K562 (cell line): ENCODE measurements around the gene TNPO2. TPM values are rescaled to one million over a fixed set of nuclear protein-coding genes. Genes with fewer than 3 reads are reported as not detected.

Experiments used
- ARHGAP35 ChIP-seq: fragments of 450-650 bp; IDR thresholded peaks from 2 replicates; pipeline ENCODE4 v1.6.1; 2018; ENCODE audit not compliant: partially characterized antibody
- CHD4 ChIP-seq: fragments of 200-600 bp; sonication (generic); IDR thresholded peaks from 3 replicates; pipeline ENCODE4 v1.6.1; 2012; ENCODE audit warnings: low read depth, mild to moderate bottlenecking, mixed read lengths, low read length, inconsistent platforms; ENCODE audit not compliant: insufficient read depth, insufficient replicate concordance, poor library complexity, severe bottlenecking
- HDAC3 ChIP-seq: fragments of 450-650 bp; IDR thresholded peaks from 2 replicates; pipeline ENCODE4 v1.6.1; 2018; ENCODE audit warnings: borderline replicate concordance, mild to moderate bottlenecking, moderate library complexity; ENCODE audit not compliant: partially characterized antibody
- IRF9 ChIP-seq: fragments of 450-650 bp; IDR thresholded peaks from 2 replicates; pipeline ENCODE4 v1.6.1; 2016; ENCODE audit warnings: missing biosample characterization, missing genetic modification characterization
- KAT2B ChIP-seq: IDR thresholded peaks from one replicate; pipeline ENCODE4 v1.6.1; 2012; ENCODE audit warnings: low read depth, mild to moderate bottlenecking, control low read depth, inconsistent platforms, low read length, moderate library complexity
- LEF1 ChIP-seq: fragments of 450-650 bp; IDR thresholded peaks from 2 replicates; pipeline ENCODE4 v1.6.1; 2016; ENCODE audit warnings: mild to moderate bottlenecking
- NCOA1 ChIP-seq: fragments of 450-650 bp; IDR thresholded peaks from 2 replicates; pipeline ENCODE4 v1.6.1; 2016; ENCODE audit warnings: low read depth
- NONO ChIP-seq, 2 experiments: fragments of 200-400 bp in 1 of 2; fragments of 450-650 bp in 1 of 2; formaldehyde crosslinking in 1 of 2; IDR thresholded peaks; 2 replicates each; pipeline ENCODE4 v1.6.1; 2017; ENCODE audit warnings: low read depth in 2 of 2, mild to moderate bottlenecking in 2 of 2, moderate library complexity in 2 of 2, low read length in 1 of 2
- PATZ1 ChIP-seq: fragments of 250-450 bp; sonication (Bioruptor Pico); IDR thresholded peaks from 2 replicates; pipeline ENCODE4 v1.5.0; 2020; ENCODE audit warnings: mild to moderate bottlenecking, borderline replicate concordance
- PCBP2 ChIP-seq: fragments of 200-400 bp; formaldehyde crosslinking; IDR thresholded peaks from 2 replicates; pipeline ENCODE4 v1.6.1; 2018; ENCODE audit warnings: low read length, low read depth, mild to moderate bottlenecking, moderate library complexity; ENCODE audit not compliant: poor library complexity, severe bottlenecking
- POLR2AphosphoS2 ChIP-seq: IDR thresholded peaks from 2 replicates; pipeline ENCODE4 v1.6.1; 2012; ENCODE audit warnings: low read length, improper control_type of control experiment
- SAFB ChIP-seq: fragments of 200-400 bp; formaldehyde crosslinking; IDR thresholded peaks from 2 replicates; pipeline ENCODE4 v1.6.1; 2017; ENCODE audit warnings: low read depth, low read length, borderline replicate concordance
- SMARCA5 ChIP-seq: fragments of 450-650 bp; IDR thresholded peaks from 2 replicates; pipeline ENCODE4 v1.6.1; 2016
- USF1 ChIP-seq: sonication (generic); formaldehyde crosslinking; IDR thresholded peaks from 2 replicates; pipeline ENCODE4 v1.9.0; 2022; ENCODE audit warnings: mild to moderate bottlenecking, missing genetic modification reagents
- ZHX1 ChIP-seq: fragments of 150-350 bp; conservative IDR thresholded peaks from 2 replicates; pipeline ENCODE4 v1.6.1; 2014; ENCODE audit warnings: low read length
- ZNF384 ChIP-seq: IDR thresholded peaks from 2 replicates; pipeline ENCODE4 v1.6.1; 2012; ENCODE audit warnings: low read depth, low read length, improper control_type of control experiment
- ZNF395 ChIP-seq: fragments of 200-800 bp; sonication (Bioruptor generic); IDR thresholded peaks from 2 replicates; pipeline ENCODE4 v1.6.1; 2017; ENCODE audit warnings: missing genetic modification characterization, missing compliant biosample characterization
- ZNF561 ChIP-seq: fragments of 450-650 bp; formaldehyde crosslinking; conservative IDR thresholded peaks from 2 replicates; pipeline ENCODE4 v1.4.0; 2020; ENCODE audit warnings: mild to moderate bottlenecking, moderate library complexity
- ZNF717 ChIP-seq: fragments of 250-450 bp; sonication (Bioruptor Pico); IDR thresholded peaks from 2 replicates; pipeline ENCODE4 v1.5.0; 2021
- polyA plus RNA-seq, 8 experiments: library from polyadenylated mRNA; depleted of rRNA in 4 of 8; stranded (reverse) in 5 of 8; unstranded in 3 of 8; fragments of >200 nt; fragmentation: Nextera tagmentation in 2 of 8; fragmentation: Illumina TruSeq in 1 of 8; extraction: Ambion mirVana in 2 of 8; extraction: Trizol in 1 of 8; gene quantifications; 2 replicates each; pipeline versions ENCODE4 v1.2.1 to v1.2.3, GENCODE V29; 2011 to 2014; ENCODE audit warnings: inconsistent platforms in 1 of 8, missing spikeins in 1 of 8
- total RNA-seq, 7 experiments: library from RNA; depleted of rRNA in 6 of 7; stranded (reverse); fragments of >200 nt in 6 of 7; fragmentation: Illumina TruSeq in 2 of 7; extraction: Trizol in 2 of 7; gene quantifications; 2 replicates each; pipeline versions ENCODE4 v1.2.1 to v1.2.3, GENCODE V29; 2011 to 2021; ENCODE audit warnings: low replicate concordance in 1 of 7

Gene TNPO2
- total and polyA plus RNA-seq, 9 of the 15 experiments (the other 6 are each of a cell fraction or from before 2014, with no cell fraction given), result 6.0 to 126 (median 53.8) TPM

- no peak for TF ChIP-seq PATZ1 (CRISPR knock-in tag)
- TF ChIP-seq NONO (IDR thresholded peaks at IDR 0.05; ENCODE audit: low read depth in 2 of 2, low read length in 1 of 2), result 0 out of 4 replicates have a peak, but pooled peaks of 1 of the 2 experiments have one; percentile 41
- TF ChIP-seq CHD4, result no peak
- no peak for TF ChIP-seq ZNF717 (CRISPR knock-in tag)
- TF ChIP-seq IRF9 (tag), result no peak
- TF ChIP-seq SMARCA5, result no peak
- TF ChIP-seq ZHX1, result no peak
- TF ChIP-seq HDAC3, result no peak
- TF ChIP-seq PCBP2, result no peak
- no peak for TF ChIP-seq USF1
- TF ChIP-seq NCOA1, result peak; percentile 100
- no peak for TF ChIP-seq ARHGAP35
- TF ChIP-seq ZNF384, result no peak; the same call in 1 of the 2 replicates
- TF ChIP-seq SAFB, result no peak
- TF ChIP-seq POLR2AphosphoS2, result peak; percentile 81; the same call in 1 of the 2 replicates
- no peak for TF ChIP-seq ZNF395 (CRISPR knock-in tag)
- TF ChIP-seq ZNF561 (CRISPR knock-in tag), result 0 out of 2 replicates have a peak, but pooled peaks have one; percentile 46
- peak; percentile 89 for TF ChIP-seq LEF1
- no peak for TF ChIP-seq KAT2B
Measured at GRCh38 chr19:12669270-12670158, 54.2 kb downstream of the TNPO2 start (continued).
